22Rv1 (cell line): ENCODE data around the gene OLFM1.

Source experiments
- CTCF ChIP-seq: fragments of 450-650 bp; IDR thresholded peaks from 2 replicates; pipeline ENCODE4 v1.5.1; 2017; ENCODE audit warnings: mild to moderate bottlenecking
- ZFX ChIP-seq: fragments of 450-650 bp; IDR thresholded peaks from 2 replicates; pipeline ENCODE4 v1.6.1; 2017; ENCODE audit warnings: antibody characterized with exemption, borderline replicate concordance

- TF ChIP-seq CTCF (no peak), ZFX (no peak)
Observed at GRCh38 chr9:135147938-135148337, 60.5 kb downstream of the OLFM1 start.
